GM18498 (cell line): ENCODE data around the gene UHRF2.

Experiments used
- ATAC-seq: cut with Tn5 transposase; IDR thresholded peaks from one replicate; pipeline ENCODE4 v1.9.1; 2021; ENCODE audit warnings: mild to moderate bottlenecking, moderate library complexity; ENCODE audit not compliant: unreplicated experiment

Gene UHRF2

GRCh38 chr9:6553866-6554265 lies 140.9 kb downstream of the UHRF2 start:
- ATAC-seq = no peak
